GM18867 (cell line): Measurements from ENCODE around the gene TWIST2.

Experiments used
- ATAC-seq: cut with Tn5 transposase; IDR thresholded peaks from one replicate; pipeline ENCODE4 v1.9.1; 2021; ENCODE audit warnings: mild to moderate bottlenecking, moderate library complexity; ENCODE audit not compliant: unreplicated experiment

The TWIST2 gene

GRCh38 chr2:238847841-238848690, at the start of gene TWIST2:
Gene TWIST2, plus strand, starts transcription at chr2:238848085. Its CDS starts 131 bp downstream, at chr2:238848216.
- no peak for ATAC-seq

- ATAC-seq = no peak
These were observed 46.1 kb upstream of the TWIST2 start for GRCh38 chr2:238801791-238802190.

GRCh38 chr2:238802957-238803356, 44.9 kb upstream of the TWIST2 start:
- ATAC-seq = no peak

- no peak for ATAC-seq
These were observed 43.7 kb upstream of the TWIST2 start for GRCh38 chr2:238803996-238804870.

GRCh38 chr2:238808761-238809160, 39.1 kb upstream of the TWIST2 start:
- no peak for ATAC-seq

- no peak for ATAC-seq
These were observed 37.6 kb upstream of the TWIST2 start for GRCh38 chr2:238810321-238810720.

- no peak for ATAC-seq
These were observed 36.6 kb upstream of the TWIST2 start for GRCh38 chr2:238811293-238811692.

- ATAC-seq = no peak
These were observed 36.1 kb upstream of the TWIST2 start for GRCh38 chr2:238811759-238812158.

GRCh38 chr2:238813109-238813508, 34.8 kb upstream of the TWIST2 start:
- no peak for ATAC-seq

- no peak for ATAC-seq
These were observed 33.1 kb upstream of the TWIST2 start for GRCh38 chr2:238814815-238815214.

- no peak for ATAC-seq
These were observed 31.6 kb upstream of the TWIST2 start for GRCh38 chr2:238816291-238816690.

- no peak for ATAC-seq
These were observed 30.5 kb upstream of the TWIST2 start for GRCh38 chr2:238817382-238817781.

- ATAC-seq = no peak
These were observed 30.0 kb upstream of the TWIST2 start for GRCh38 chr2:238817891-238818290.

GRCh38 chr2:238818561-238818960, 29.3 kb upstream of the TWIST2 start:
- ATAC-seq = no peak

GRCh38 chr2:238820197-238820596, 27.7 kb upstream of the TWIST2 start:
- ATAC-seq = no peak

- ATAC-seq = no peak
These were observed 27.0 kb upstream of the TWIST2 start for GRCh38 chr2:238820916-238821315.

GRCh38 chr2:238821391-238821790, 26.5 kb upstream of the TWIST2 start:
- no peak for ATAC-seq

GRCh38 chr2:238821944-238822670, 25.8 kb upstream of the TWIST2 start:
- no peak for ATAC-seq

- no peak for ATAC-seq
These were observed 24.9 kb upstream of the TWIST2 start for GRCh38 chr2:238822955-238823354.

- ATAC-seq = no peak
These were observed 16.7 kb upstream of the TWIST2 start for GRCh38 chr2:238831177-238831576.

- ATAC-seq = no peak
These were observed 12.9 kb upstream of the TWIST2 start for GRCh38 chr2:238834982-238835381.
